HG03378 (cell line): ENCODE data around the gene IL21R.

Source experiments
- ATAC-seq: cut with Tn5 transposase; IDR thresholded peaks from one replicate; pipeline ENCODE4 v1.9.1; 2021; ENCODE audit warnings: mild to moderate bottlenecking, moderate library complexity; ENCODE audit not compliant: unreplicated experiment

Gene IL21R

DNA sequence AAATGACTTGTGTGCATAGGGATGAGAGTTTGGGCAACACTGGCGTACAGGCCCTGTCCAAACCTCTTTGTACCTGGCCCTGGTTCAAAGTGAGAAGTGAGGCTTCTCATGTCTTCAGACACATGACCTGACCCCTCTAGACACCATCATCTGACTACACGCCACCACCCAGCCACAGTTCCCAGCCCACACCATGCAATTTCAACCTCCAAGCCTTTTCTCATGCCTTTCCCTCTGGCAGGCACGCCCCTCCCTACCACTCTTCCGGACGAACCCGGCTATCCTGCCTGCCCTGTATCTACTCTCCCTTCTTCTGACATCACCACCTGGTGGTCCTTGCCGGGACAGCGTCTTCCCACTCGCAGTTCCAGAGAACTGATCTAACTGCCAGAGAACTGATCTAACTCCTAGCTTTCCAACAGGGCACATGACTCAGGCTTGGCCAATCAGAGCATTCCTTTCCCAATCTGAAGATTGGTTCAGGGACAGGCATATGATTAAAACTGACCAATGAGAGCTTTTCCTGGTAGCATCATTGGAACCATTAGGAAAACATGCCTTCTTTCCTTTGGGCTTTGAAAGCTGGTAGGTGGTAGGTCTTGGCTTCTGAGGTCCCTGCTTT is 27.1 kb upstream of the IL21R start:
- peak; percentile 43 for ATAC-seq

GRCh38 chr16:27377666-27378485 is 24.1 kb upstream of the IL21R start:
- no peak for ATAC-seq

- ATAC-seq = no peak
These were observed 23.0 kb upstream of the IL21R start for GRCh38 chr16:27378871-27379481.

DNA sequence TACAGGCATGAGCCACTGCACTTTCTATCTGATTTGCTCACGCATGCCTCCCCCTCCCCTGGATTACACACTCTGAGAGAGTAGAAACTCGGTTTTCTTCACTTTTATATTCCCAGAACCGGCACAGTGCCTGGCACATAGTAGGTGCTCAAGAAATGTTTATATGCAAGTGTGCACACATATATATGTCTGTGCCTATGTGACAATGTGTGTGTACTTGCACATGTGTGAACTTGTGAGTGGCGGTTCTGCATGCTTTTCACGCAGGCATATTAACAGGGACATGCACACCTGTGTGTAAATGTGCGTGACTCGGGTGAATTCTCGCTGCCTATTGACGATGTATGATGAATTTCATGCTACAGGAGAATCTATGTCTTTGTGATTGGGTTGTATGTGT is 22.1 kb upstream of the IL21R start:
- ATAC-seq = no peak

GRCh38 chr16:27381236-27381635 is 20.7 kb upstream of the IL21R start:
- no peak for ATAC-seq

DNA sequence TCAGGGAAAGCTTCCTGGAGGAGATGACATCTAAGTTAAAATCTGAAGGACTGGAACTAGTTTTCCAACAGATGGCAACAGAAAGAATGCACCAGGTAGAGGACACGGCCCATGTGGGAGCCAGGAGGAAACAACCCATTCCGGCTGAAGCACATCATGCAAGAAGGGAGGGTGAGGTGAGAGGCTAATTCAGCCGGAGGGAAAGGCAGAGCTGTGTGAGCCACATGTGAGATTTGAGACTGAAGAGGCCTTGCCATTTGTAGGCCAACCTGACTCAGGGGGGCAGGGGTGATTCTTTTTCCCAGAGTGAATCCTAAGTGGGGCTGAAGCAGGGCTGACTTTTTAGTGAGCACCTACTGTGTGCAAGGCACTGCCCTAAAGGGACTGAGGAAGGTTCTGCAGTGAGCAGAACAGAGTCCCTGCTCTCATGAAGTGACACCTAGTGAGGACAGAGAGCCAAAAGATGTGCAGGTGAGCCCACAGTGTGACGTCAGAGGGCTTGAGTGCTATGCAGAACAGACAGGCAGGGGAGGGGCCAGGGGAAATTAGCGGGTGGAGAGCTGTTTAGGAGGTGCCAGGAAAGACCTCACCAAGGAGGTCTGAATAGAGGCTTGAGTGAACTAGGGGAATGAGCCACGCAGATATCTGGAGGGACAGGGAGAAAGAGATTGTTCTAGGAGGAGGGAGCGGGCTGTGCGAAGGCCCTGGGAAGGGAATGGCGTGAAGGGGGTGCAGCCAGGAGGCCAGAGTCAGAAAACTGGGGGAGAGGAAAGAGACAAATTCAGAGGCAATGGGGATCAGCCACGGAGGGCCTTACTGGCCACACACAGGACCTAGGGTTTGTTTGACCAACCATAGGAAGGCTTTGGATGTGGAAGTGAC is 19.8 kb upstream of the IL21R start:
- no peak for ATAC-seq

- ATAC-seq = no peak
These were observed 18.3 kb upstream of the IL21R start for GRCh38 chr16:27383556-27384243.

GRCh38 chr16:27384425-27384824 is 17.5 kb upstream of the IL21R start:
- no peak for ATAC-seq

GRCh38 chr16:27385398-27385797 is 16.6 kb upstream of the IL21R start:
- no peak for ATAC-seq

DNA sequence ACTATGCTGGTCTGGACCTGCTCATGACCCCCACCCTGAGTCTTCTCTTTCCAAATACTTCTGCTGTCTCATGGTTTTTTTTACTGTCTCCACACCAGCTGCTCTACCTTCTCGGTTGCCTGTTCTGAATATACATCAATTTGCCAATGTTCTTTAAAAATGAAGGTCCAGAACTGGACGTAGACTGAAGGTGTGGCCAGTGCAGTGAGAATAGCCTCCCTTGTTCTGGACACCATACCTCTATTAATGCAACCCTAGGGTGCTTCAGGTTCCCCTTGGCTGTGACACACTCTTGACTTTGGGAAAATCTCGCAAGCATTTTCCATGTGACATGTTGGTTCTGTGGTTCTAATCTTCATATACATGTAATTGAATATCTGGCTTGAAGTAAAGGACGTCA is 15.3 kb upstream of the IL21R start:
- ATAC-seq = no peak

DNA sequence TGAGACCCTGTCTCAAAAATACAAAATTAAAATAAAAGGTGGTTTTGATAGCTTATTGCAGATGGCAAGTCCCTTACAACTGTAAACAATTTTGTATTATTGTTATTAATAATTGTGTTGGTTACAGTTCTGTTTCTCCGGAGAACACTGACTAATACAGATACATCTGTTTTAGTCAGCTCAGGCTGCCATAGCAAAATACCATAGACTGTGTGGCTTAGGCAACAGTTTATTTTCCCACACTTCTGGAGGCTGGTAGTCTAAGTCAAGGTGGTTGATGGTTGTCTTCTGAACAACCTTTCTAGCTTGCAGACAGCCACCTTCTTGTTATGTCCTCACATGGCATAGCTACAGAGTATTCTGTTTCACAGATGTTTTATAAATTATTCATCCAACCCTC is 14.2 kb upstream of the IL21R start:
- ATAC-seq = peak; percentile 84

GRCh38 chr16:27389272-27389961 is 12.6 kb upstream of the IL21R start:
- ATAC-seq = no peak

DNA sequence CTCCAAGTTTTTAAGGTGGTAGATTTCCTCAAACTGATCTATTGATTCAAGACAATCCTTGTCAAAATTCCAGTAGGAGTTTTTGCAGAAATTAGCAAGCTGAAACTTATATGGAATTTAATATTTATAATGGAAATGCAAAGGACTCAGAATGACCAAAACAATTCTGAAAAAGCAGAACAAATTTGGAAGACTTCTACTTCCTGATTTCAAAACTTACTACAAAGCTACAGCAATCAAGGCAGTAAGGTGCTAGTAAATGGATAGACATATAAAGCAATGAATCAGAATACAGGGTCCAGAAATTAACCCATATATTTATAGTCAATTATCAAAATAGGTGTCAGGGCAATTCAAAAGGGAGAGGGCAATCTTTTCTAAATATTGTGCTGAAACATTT is 11.8 kb upstream of the IL21R start:
- ATAC-seq = no peak

- ATAC-seq = no peak
These were observed 9.3 kb upstream of the IL21R start for GRCh38 chr16:27392671-27393070.

DNA sequence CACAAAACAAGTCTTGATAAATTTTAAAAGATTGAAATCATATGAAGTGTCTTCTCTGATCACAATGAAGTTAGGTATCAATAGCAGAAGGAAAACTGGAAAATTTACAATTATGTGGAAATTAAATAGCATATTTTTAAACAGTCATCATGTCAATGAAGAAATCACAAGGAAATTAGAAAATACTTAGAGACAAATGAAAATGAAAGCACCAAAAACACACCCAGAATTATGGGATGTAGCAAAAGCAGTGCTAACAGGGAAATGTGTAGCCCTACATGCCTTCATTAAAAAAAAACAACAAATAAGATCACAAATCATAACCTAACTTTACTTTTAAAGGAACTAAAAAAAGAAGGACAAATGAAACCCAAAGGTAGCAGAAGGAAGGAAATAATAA is 7.5 kb upstream of the IL21R start:
- ATAC-seq = no peak

DNA sequence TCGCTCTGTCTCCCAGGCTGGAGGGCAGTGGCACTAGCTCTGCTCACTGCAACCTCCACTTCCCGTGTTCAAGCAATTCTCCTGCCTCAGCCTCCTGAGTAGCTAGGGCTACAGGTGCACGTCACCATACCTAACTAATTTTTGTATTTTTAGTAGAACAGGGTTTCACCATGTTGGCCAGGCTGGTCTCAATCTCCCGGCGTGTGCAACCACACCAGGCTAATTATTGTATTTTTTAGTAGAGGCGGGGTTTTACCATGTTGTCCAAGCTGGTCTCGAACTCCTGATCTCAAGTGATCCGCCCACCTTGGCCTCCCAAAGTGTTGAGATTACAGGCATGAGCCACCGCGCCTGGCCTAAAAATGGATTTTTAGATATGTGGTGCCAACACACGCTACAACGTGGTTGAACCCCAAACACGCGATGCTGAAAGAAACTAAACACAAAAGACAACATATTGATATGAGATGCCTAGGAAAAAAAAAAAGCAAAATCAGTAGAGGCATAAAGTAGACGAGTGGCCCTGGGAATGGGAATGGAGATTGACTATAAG is 3.6 kb upstream of the IL21R start:
- peak; percentile 0 for ATAC-seq

- ATAC-seq = peak; percentile 33
These were observed 2.8 kb upstream of the IL21R start for GRCh38 chr16:27398894-27399853.

GRCh38 chr16:27399969-27400368 is 2.0 kb upstream of the IL21R start:
- ATAC-seq = no peak
